Kidney (tissue), 14 donors: ENCODE results near the gene STK24. TPM values are rescaled to one million over a fixed set of nuclear protein-coding genes. Genes with fewer than 3 reads are reported as not detected.

Experiments used
- DNase-seq, 5 donors: peaks; one replicate each; pipeline ENCODE4 v3.0.0-alpha.2; 2013 to 2020
- FAIRE-seq: peaks from 2 replicates; lab custom pipeline; 2012; peaks lifted over from hg19 to GRCh38; lab: Jason Lieb, UNC
- H3K27ac ChIP-seq, 2 donors: one replicate each; pipeline ENCODE4 v1.7.0; 2013; ENCODE audit warnings: low read depth in 2 of 2, low read length in 2 of 2, inconsistent platforms in 1 of 2
- H3K27me3 ChIP-seq: one replicate; pipeline ENCODE4 v1.7.1; 2013; ENCODE audit warnings: low read length, inconsistent platforms; ENCODE audit not compliant: control insufficient read depth, insufficient read depth
- H3K36me3 ChIP-seq, 3 donors: one replicate each; pipeline versions ENCODE4 v1.7.0 to v1.7.1; 2013; ENCODE audit warnings: low read length in 3 of 3, control low read depth in 1 of 3, inconsistent platforms in 1 of 3; ENCODE audit not compliant: insufficient read depth in 3 of 3, control insufficient read depth in 2 of 3
- H3K4me1 ChIP-seq, 3 donors: one replicate each; pipeline versions ENCODE4 v1.7.0 to v1.7.1; 2013; ENCODE audit warnings: low read length in 3 of 3, inconsistent platforms in 1 of 3, low read depth in 1 of 3; ENCODE audit not compliant: control insufficient read depth in 2 of 3, insufficient read depth in 2 of 3
- H3K4me3 ChIP-seq, 3 donors: one replicate each; pipeline versions ENCODE4 v1.7.0 to v1.8.1; 2013; ENCODE audit warnings: low read length in 3 of 3, control low read depth in 1 of 3, inconsistent platforms in 1 of 3
- H3K9ac ChIP-seq, 3 donors: one replicate each; pipeline versions ENCODE4 v1.7.0 to v1.7.1; 2013; ENCODE audit warnings: low read length in 3 of 3, control low read depth in 1 of 3, inconsistent platforms in 1 of 3
- H3K9me3 ChIP-seq, 3 donors: one replicate each; pipeline versions ENCODE4 v1.7.0 to v1.7.1; 2013; ENCODE audit warnings: low read length in 3 of 3, control low read depth in 1 of 3, inconsistent platforms in 1 of 3; ENCODE audit not compliant: control insufficient read depth in 2 of 3, insufficient read depth in 1 of 3
- CTCF ChIP-seq: IDR thresholded peaks from 3 replicates; pipeline ENCODE4 v1.5.1; 2012; ENCODE audit warnings: mild to moderate bottlenecking, moderate library complexity, borderline replicate concordance; ENCODE audit not compliant: insufficient read depth; ENCODE audit errors: extremely low read depth
- intact Hi-C: fragments of 100-400 bp; cut with DNase I; formaldehyde crosslinking; loops from one replicate; pipeline ENCODE4 v1.11.1; 2022
- polyA plus RNA-seq: library from polyadenylated mRNA; stranded (reverse); fragments of 350-450 nt; fragmentation: Illumina TruSeq; extraction: RNeasy Lipid Tissue Mini Kit (QIAGEN cat#74804); gene quantifications from one replicate; pipeline ENCODE4 v1.2.3, GENCODE V29; 2014; ENCODE audit warnings: low read depth, low replicate concordance; ENCODE audit not compliant: insufficient read depth
- total RNA-seq: library from RNA; stranded (reverse); fragmentation: NEBNext Ultra II Directional; extraction: Animal tissue kit (Norgen Biotek cat#: 25700); gene quantifications from one replicate; pipeline ENCODE4 v1.2.1, GENCODE V29; 2021
- donor health status: control.
- donor health status: control.
- donor health status: control.
- donor health status: control.
- donor health status: control.
- donor health status: DM: yes; HTN: yes; CAD: no.
- donor health status: Normal renal cell carcinoma (clear cell type).

Gene STK24
- total and polyA plus RNA-seq, 2 donors from 2014 or later = 56.7 to 122 TPM

- Histone ChIP-seq H3K27me3 (no peaks in the 10 kb centered on the region), H3K9ac (no peak overlapping the region), H3K27ac (no peak overlapping the region), H3K36me3 (peaks cover 0 to 4% (median 0%) of the 10 kb centered on the region in 3 donors), H3K9me3 (no peaks in the 10 kb centered on the region), H3K4me3 (no peak overlapping the region), H3K4me1 (peaks cover 10 to 44% (median 22%) of the 10 kb centered on the region in 3 donors)
- no peak for TF ChIP-seq CTCF
- DNase-seq = no peak
- intact Hi-C loops = no loop called here
- FAIRE-seq = no peak
Measured at GRCh38 chr13:98490866-98491265, 86.0 kb downstream of the STK24 start.

- H3K27ac ChIP-seq = peak overlapping the region; percentile 35 to 51
- DNase-seq (no peak), FAIRE-seq (no peak)
- H3K36me3 ChIP-seq = peaks cover 0 to 4% (median 0%) of the 10 kb centered on the region in 3 donors
- H3K4me3 ChIP-seq = peak overlapping the region in 1 of 3 donors; percentile 2
- no peaks in the 10 kb centered on the region for H3K9me3 ChIP-seq
- H3K27me3 ChIP-seq = no peaks in the 10 kb centered on the region
- H3K4me1 ChIP-seq = peaks cover 10 to 38% (median 24%) of the 10 kb centered on the region in 3 donors
- intact Hi-C loops = no loop called here
- no peak for TF ChIP-seq CTCF
- H3K9ac ChIP-seq = no peak overlapping the region
Measured at GRCh38 chr13:98490195-98490836, 86.6 kb downstream of the STK24 start.

GRCh38 chr13:98489446-98490194 lies 87.3 kb downstream of the STK24 start:
- H3K9ac ChIP-seq = no peak overlapping the region
- no peak for TF ChIP-seq CTCF
- peaks cover 0 to 4% (median 0%) of the 10 kb centered on the region in 3 donors for H3K36me3 ChIP-seq
- DNase-seq = no peak
- H3K9me3 ChIP-seq = no peaks in the 10 kb centered on the region
- H3K4me3 ChIP-seq = peak overlapping the region in 1 of 3 donors; percentile 2
- intact Hi-C loops = no loop called here
- H3K27me3 ChIP-seq = no peaks in the 10 kb centered on the region
- peak overlapping the region; percentile 35 to 51 for H3K27ac ChIP-seq
- peaks cover 10 to 39% (median 31%) of the 10 kb centered on the region in 3 donors for H3K4me1 ChIP-seq
- FAIRE-seq = no peak
